NCI-H1105 treated with DMSO at 0.1 percent for 48 hours (cell line): Measurements from ENCODE around the gene REC8.

ENCODE experiments used
- DNase-seq: peaks from one replicate; lab custom pipeline; 2025; lab: John Stamatoyannopoulos, UW

Gene REC8

DNA sequence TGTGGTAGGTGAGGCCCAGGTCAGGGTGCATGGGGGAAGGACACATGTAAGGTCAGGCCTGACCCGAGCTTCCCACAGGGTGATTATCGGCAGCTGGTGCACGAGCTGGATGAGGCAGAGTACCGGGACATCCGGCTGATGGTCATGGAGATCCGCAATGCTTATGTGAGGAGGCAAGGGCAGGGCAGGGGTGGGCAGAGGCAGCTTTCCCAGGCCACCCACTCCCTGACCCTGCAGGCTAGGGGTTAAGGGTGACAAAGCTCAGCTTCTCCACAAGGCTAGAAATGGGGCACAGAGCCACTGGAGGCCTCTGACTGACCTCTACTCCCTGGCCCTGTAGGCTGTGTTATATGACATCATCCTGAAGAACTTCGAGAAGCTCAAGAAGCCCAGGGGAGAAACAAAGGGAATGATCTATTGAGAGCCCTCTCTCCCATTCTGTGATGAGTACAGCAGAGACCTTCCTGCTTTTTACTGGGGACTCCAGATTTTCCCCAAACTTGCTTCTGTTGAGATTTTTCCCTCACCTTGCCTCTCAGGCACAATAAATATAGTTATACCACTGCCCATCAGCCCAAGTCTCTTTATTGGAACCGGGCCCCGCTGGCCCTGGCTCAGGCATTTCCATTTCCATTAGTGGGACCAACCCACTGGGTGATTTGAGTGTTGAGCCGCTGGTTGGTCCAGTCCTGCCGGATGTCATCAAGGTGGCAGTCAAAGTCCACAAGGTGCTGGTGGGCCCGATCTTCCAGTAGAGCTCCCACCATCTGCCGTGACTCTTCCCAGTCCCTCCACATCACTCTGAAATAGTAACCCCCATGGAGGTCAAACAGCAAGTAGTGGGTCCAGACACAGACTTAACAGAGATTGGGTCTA lies 33.2 kb upstream of the REC8 start:
- no peak for DNase-seq

DNA sequence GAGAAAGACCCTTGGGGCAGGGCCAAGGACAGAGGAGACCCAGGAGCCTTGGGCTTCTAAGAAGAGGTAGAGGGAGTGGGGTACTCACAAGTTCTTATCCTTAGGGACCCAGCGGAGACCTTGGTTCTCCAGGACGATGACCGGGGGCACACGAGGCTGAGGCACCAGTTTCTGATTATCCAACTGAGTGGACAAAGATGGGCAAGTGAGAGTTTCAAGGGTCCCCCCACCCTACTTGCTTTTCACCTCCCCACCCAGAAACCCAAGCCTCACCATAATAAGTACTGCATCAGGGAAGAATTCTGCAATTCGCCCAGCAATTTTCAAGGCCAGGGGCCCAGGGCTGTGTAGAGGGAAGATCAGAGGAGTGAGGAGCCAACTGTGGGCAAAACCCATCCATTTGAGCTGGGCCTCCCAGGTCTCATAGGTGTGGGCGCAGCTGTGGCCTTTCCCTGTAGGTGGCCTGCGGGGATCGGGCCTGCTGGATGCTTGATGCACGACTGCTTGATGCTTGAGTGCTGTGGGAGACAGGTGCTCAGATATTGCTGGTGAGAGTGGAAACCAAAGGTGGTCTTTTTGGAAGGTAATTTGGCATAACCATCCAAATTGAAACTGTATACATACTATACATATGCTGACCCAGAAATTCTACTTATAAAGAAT lies 32.5 kb upstream of the REC8 start:
- DNase-seq = no peak

- DNase-seq = peak; percentile 100
Observed at GRCh38 chr14:24141097-24141880, 30.6 kb upstream of the REC8 start, which contains the start of gene EMC9. Gene EMC9, minus strand, starts transcription at chr14:24141591. Its CDS starts 287 bp downstream, at chr14:24141304.

GRCh38 chr14:24143511-24143910 lies 28.4 kb upstream of the REC8 start:
- no peak for DNase-seq

GRCh38 chr14:24144451-24144850 lies 27.4 kb upstream of the REC8 start:
- DNase-seq = no peak

GRCh38 chr14:24145219-24145618 lies 26.7 kb upstream of the REC8 start:
- DNase-seq = no peak

DNA sequence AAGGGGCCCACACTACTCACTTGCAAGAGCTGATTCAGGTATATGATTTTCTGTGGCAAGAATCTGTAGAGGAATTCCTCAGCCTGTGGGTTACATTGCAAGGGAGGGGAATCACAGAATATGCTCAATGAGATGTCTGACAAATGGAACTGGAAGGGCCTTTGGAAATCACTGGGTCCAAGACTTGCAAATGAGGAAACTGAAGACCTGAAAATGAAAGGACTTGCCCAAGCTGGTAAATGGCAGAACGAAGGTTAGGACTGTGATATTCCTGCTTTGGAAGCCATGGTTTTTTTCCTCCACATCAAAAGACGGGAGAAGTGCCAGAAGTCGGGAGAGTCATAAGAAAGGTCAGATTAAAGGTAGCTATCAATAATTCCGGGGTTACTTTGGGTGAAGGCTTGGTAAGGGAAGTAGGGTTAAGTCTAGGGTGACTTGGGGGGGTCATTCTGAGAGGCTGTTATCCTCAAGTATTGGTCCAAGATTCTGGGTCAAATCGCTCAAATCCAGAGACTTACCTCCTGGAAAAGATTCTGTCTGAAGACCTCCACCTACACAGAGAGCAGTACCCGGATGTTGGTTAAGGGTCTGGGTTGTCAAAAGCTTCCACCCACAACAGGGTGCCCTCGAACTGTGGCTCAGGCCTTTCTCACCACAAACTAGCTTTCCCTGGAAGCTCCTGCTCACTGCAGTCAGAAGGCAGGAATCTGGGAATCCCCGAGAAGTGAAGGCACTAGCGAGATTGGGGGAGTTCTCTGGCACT lies 26.0 kb upstream of the REC8 start:
- DNase-seq = peak; percentile 50

GRCh38 chr14:24146453-24146977 lies 25.4 kb upstream of the REC8 start, which contains the start of gene PSME2:
Gene PSME2, minus strand, starts transcription at chr14:24146610. Its CDS starts 29 bp downstream, at chr14:24146581.
- DNase-seq = peak; percentile 98

- DNase-seq = peak; percentile 98
Observed at GRCh38 chr14:24146978-24147760, 24.7 kb upstream of the REC8 start, which contains the start of gene RNF31. Gene RNF31, plus strand, starts transcription at chr14:24147498. Its CDS starts 201 bp downstream, at chr14:24147699.

- no peak for DNase-seq
Observed at GRCh38 chr14:24147761-24148428, 24.0 kb upstream of the REC8 start.

DNA sequence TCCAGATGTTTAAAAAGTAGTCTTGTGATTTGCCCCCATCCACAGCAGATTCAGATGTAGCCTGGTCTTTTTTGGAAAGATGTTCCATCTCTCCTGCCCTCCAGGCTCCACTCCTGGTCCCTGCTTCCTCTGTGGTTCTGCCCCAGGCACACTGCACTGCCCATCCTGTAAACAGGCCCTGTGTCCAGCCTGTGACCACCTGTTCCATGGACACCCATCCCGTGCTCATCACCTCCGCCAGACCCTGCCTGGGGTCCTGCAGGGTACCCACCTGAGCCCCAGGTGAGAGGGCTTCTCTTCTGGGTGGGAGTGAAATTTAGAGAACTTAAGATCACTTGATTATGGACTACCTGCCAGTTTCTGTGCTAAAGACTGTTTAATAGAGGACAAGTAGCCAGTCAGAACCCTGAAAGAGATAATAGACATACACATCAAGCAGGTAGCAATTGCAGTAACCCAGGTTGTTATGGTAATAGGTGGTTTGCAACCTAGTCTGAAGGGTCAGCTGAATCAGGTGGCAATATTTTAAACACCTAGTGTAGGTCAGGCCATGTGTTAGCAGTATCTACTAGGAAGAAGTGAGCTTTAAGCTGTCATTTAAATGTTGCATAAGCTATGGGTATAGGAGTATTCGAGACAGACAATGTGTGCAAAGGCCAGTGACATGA lies 22.4 kb upstream of the REC8 start:
- DNase-seq = no peak

- DNase-seq = no peak
Observed at GRCh38 chr14:24150061-24150460, 21.8 kb upstream of the REC8 start.

DNA sequence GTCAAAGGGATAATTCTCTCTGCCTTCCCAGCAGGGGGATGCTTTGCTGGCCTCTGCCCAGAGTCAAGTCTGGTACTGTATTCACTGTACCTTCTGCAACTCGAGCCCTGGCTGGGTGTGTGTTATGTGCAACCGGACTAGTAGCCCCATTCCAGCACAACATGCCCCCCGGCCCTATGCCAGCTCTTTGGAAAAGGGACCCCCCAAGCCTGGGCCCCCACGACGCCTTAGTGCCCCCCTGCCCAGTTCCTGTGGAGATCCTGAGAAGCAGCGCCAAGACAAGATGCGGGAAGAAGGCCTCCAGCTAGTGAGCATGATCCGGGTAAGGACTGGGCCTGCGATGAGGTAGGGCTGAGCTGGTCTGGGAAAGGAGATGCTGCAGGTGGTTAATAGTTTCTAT lies 21.3 kb upstream of the REC8 start:
- no peak for DNase-seq

DNA sequence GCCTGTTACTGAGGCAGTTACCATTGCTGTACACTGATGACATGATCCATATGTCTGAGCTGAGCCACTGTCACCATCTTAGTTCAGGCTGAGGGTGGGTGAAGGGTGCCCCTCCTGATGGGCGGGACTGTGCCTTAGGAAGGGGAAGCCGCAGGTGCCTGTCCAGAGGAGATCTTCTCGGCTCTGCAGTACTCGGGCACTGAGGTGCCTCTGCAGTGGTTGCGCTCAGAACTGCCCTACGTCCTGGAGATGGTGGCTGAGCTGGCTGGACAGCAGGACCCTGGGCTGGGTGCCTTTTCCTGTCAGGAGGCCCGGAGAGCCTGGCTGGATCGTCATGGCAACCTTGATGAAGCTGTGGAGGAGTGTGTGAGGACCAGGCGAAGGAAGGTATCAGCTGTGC lies 20.9 kb upstream of the REC8 start:
- no peak for DNase-seq

- DNase-seq = no peak
Observed at GRCh38 chr14:24151404-24152080, 20.3 kb upstream of the REC8 start.

DNA sequence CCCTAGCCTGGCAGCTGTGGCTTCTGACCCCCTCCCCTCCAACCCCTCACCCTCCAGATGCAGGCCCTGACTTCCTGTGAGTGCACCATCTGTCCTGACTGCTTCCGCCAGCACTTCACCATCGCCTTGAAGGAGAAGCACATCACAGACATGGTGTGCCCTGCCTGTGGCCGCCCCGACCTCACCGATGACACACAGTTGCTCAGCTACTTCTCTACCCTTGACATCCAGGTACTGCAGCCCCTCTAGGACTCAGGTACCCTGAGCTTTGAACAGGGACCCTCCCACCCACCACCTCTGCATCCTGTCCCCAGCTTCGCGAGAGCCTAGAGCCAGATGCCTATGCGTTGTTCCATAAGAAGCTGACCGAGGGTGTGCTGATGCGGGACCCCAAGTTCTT lies 16.8 kb upstream of the REC8 start:
- no peak for DNase-seq

DNA sequence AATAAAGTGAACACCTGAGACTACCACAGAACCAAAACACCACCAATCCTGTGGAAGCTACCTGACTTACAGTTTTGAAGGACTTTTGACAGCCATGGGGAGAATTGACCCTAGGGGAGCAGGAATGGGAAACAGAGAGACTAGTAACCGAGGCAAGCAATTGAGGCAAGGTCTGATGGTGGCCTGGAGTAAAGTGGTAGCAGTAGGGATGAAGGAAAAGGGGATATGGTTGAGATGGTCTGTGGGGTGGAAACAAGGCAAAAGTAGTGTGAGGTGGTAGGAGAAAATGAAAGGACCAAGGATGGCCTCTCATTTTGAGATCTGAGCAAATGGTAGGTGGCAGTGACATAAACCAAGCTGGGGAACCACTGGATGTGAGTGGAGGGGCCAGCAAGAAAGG lies 15.0 kb upstream of the REC8 start:
- no peak for DNase-seq

- DNase-seq = no peak
Observed at GRCh38 chr14:24157331-24157730, 14.5 kb upstream of the REC8 start.
